Uterus (tissue), 4 donors: ENCODE results near the gene TRIM7. TPM values are rescaled to one million over a fixed set of nuclear protein-coding genes. Genes with fewer than 3 reads are reported as not detected.
A peak's percentile ranks its signal among the peaks of the same experiment; 100 is the strongest.

Experiments
- DNase-seq, 2 donors: peaks; one replicate each; pipeline ENCODE4 v3.0.0-alpha.2; 2019 to 2020
- H3K27ac ChIP-seq, 2 donors: fragments of 200-600 bp; sonication (generic); 1 replicate in 1 of 2; 2 replicates in 1 of 2; pipeline ENCODE4 v1.5.1; 2016 to 2018
- H3K27me3 ChIP-seq, 2 donors: fragments of 200-600 bp; sonication (generic); one replicate each; pipeline ENCODE4 v1.5.1; 2018 to 2019; ENCODE audit warnings: control low read depth in 1 of 2
- H3K36me3 ChIP-seq, 2 donors: fragments of 200-600 bp; sonication (generic); one replicate each; pipeline ENCODE4 v1.5.1; 2019; ENCODE audit warnings: control low read depth in 1 of 2
- H3K4me1 ChIP-seq, 2 donors: fragments of 200-600 bp; sonication (generic); one replicate each; pipeline ENCODE4 v1.5.1; 2018 to 2019; ENCODE audit warnings: control low read depth in 1 of 2
- H3K4me3 ChIP-seq, 2 donors: fragments of 200-600 bp; sonication (generic); 1 replicate in 1 of 2; 2 replicates in 1 of 2; pipeline ENCODE4 v1.5.1; 2018 to 2019; ENCODE audit warnings: mild to moderate bottlenecking in 1 of 2
- H3K9me3 ChIP-seq, 2 donors: fragments of 200-600 bp; sonication (generic); one replicate each; pipeline ENCODE4 v1.5.1; 2019; ENCODE audit warnings: control low read depth in 1 of 2
- POLR2A ChIP-seq, 2 donors: fragments of 450-650 bp; IDR thresholded peaks; one replicate each; pipeline ENCODE4 v1.6.1; 2016; ENCODE audit warnings: antibody characterized with exemption in 2 of 2, mild to moderate bottlenecking in 1 of 2, moderate library complexity in 1 of 2
- intact Hi-C: fragments of 100-400 bp; cut with DNase I; formaldehyde crosslinking; loops from one replicate; pipeline ENCODE4 v1.15.1; 2023; ENCODE audit warnings: low total_unique reads
- total RNA-seq, 4 donors: library from RNA; depleted of rRNA in 3 of 4; stranded (reverse); fragments of >200 nt in 3 of 4; gene quantifications; one replicate each; pipeline versions ENCODE4 v1.1.0 to v1.2.4, GENCODE V29; 2014 to 2023
- TF ChIP-seq, protein P1 (sequence below), 4 experiments: fragments of 200-600 bp in 2 of 4; fragments of 450-650 bp in 2 of 4; sonication (generic) in 2 of 4; IDR thresholded peaks; one replicate each; pipeline ENCODE4 v1.5.1; 2016 to 2019; ENCODE audit warnings: antibody characterized with exemption in 4 of 4, mild to moderate bottlenecking in 2 of 4, moderate library complexity in 1 of 4
- donor health status: DM: yes; HTN: yes; CAD: no.

Gene TRIM7
- total RNA-seq, 4 donors from 2014 or later = 1.2 to 7.7 (median 1.6) TPM

GRCh38 chr5:181243564-181244343 lies 38.8 kb upstream of the TRIM7 start, which contains the start of gene RACK1:
Gene RACK1, minus strand, starts transcription at chr5:181243906. Its CDS starts 106 bp downstream, at chr5:181243800.
- no peaks in the 10 kb centered on the region for H3K27me3 ChIP-seq

GRCh38 chr5:181243018-181243563 lies 38.1 kb upstream of the TRIM7 start:
- intact Hi-C loops = no loop called here
- H3K27me3 ChIP-seq = no peaks in the 10 kb centered on the region
- peaks cover 0 to 18% of the 10 kb centered on the region in 2 donors for H3K4me1 ChIP-seq
- H3K36me3 ChIP-seq = no peaks in the 10 kb centered on the region
- DNase-seq = no peak
- TF ChIP-seq, protein P1, sequence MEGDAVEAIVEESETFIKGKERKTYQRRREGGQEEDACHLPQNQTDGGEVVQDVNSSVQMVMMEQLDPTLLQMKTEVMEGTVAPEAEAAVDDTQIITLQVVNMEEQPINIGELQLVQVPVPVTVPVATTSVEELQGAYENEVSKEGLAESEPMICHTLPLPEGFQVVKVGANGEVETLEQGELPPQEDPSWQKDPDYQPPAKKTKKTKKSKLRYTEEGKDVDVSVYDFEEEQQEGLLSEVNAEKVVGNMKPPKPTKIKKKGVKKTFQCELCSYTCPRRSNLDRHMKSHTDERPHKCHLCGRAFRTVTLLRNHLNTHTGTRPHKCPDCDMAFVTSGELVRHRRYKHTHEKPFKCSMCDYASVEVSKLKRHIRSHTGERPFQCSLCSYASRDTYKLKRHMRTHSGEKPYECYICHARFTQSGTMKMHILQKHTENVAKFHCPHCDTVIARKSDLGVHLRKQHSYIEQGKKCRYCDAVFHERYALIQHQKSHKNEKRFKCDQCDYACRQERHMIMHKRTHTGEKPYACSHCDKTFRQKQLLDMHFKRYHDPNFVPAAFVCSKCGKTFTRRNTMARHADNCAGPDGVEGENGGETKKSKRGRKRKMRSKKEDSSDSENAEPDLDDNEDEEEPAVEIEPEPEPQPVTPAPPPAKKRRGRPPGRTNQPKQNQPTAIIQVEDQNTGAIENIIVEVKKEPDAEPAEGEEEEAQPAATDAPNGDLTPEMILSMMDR (IDR thresholded peaks at IDR 0.05) = no peak
- TF ChIP-seq POLR2A (IDR thresholded peaks at IDR 0.05) = no peak
- peak overlapping the region; percentile 89 to 96 for H3K27ac ChIP-seq
- peak overlapping the region; percentile 63 to 92 for H3K4me3 ChIP-seq
- no peaks in the 10 kb centered on the region for H3K9me3 ChIP-seq

More at GRCh38 chr5:181243564-181244343, 38.8 kb upstream of the TRIM7 start, which contains the start of gene RACK1:
- Histone ChIP-seq H3K4me1 (peaks cover 0 to 22% of the 10 kb centered on the region in 2 donors), H3K36me3 (no peaks in the 10 kb centered on the region), H3K4me3 (peak within 1 kb of the TSS; percentile 63 to 92), H3K9me3 (no peaks in the 10 kb centered on the region), H3K27ac (peak within 1 kb of the TSS; percentile 89 to 96)
- peak; percentile 86 to 89 for DNase-seq
- TF ChIP-seq, protein P1 (IDR thresholded peaks at IDR 0.05) = peak in 1 of 4 experiments; percentile 14
- peak; percentile 34 to 70 for TF ChIP-seq POLR2A (IDR thresholded peaks at IDR 0.05)
- intact Hi-C loops = no loop called here

- Histone ChIP-seq H3K27ac (peak overlapping the region; percentile 89 to 96), H3K9me3 (no peaks in the 10 kb centered on the region), H3K27me3 (no peaks in the 10 kb centered on the region), H3K36me3 (no peaks in the 10 kb centered on the region), H3K4me1 (peaks cover 0 to 17% of the 10 kb centered on the region in 2 donors), H3K4me3 (peak overlapping the region in 1 of 2 donors; percentile 92)
- intact Hi-C loops = no loop called here
- no peak for TF ChIP-seq POLR2A (IDR thresholded peaks at IDR 0.05)
- TF ChIP-seq, protein P1 (IDR thresholded peaks at IDR 0.05) = no peak
- no peak for DNase-seq
These were observed 37.0 kb upstream of the TRIM7 start for GRCh38 chr5:181242031-181242451.

DNA sequence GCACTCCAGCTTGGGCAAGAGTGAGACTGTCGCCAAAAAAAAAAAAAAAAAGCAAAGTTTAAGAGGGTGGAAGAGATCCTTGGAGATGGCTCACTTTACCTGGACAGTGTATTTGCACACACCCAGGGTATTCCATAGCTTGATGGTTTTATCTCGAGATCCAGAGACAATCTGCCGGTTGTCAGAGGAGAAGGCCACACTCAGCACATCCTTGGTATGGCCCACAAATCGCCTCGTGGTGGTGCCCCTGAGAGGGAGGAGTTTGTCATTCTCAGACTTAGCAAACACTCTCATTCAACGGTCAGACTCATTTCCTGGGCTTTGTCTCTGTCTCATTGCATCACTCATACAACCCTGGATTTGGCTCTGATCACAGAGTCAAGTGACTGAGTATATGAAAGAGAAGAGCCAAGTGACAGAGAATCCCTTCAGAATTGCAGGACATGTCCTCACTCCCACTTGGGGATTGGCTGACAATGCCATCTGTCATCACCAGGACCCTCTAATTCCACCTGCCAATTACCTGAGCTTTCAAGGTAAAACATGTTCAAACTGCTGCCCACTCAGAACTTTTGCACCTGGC lies 36.5 kb upstream of the TRIM7 start:
- DNase-seq = no peak
- Histone ChIP-seq H3K36me3 (no peaks in the 10 kb centered on the region), H3K9me3 (no peaks in the 10 kb centered on the region), H3K4me1 (peaks cover 0 to 17% of the 10 kb centered on the region in 2 donors), H3K4me3 (no peak overlapping the region), H3K27ac (no peak overlapping the region), H3K27me3 (no peaks in the 10 kb centered on the region)
- intact Hi-C loops = no loop called here
- TF ChIP-seq, protein P1 (IDR thresholded peaks at IDR 0.05) = no peak
